ENCODE measurements around the gene TRIP10.

DNA sequence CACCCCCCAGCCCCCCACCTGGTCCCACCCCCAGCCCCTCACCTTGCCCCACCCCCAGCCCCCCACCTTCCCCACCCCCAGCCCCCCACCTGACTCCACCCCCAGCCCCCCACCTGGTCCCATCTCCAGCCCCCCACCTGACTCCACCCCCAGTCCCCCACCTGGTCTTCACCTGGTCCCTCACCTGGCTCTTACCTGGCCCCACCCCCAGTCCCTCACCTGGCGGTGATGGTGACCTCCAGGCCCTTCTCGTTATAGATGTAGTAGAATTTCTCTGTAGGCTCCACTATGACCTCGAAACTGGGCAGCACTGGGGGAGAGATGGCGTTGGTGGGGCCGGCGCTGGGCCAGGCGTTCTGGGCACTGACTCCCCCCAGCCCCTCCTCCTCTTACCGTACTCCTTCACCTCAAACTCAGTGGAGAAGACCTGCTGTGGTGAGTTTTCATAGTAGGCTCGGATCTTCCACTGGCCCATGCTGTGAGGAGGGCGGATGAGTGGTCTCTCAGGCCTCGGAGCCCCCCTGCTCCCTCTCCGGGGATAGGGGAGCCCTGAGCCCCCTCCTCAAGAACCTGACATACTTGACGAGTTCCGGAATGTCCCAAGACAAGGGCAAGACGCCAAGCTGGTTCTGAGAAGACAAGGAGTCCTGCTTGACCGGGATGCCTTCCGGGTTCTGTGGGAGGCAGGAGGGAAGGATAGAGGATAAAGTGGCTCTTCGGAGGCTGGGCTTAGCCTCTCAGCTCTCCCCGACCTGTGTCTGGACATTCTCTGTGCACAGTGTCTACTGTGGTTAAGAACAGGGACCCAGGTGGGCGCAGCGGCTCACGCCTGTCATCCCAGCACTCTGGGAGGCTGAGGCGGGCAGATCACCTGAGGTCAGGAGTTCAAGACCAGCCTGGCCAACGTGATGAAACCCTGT is 25.4 kb upstream of the TRIP10 start:
- TF ChIP-seq, protein P1, sequence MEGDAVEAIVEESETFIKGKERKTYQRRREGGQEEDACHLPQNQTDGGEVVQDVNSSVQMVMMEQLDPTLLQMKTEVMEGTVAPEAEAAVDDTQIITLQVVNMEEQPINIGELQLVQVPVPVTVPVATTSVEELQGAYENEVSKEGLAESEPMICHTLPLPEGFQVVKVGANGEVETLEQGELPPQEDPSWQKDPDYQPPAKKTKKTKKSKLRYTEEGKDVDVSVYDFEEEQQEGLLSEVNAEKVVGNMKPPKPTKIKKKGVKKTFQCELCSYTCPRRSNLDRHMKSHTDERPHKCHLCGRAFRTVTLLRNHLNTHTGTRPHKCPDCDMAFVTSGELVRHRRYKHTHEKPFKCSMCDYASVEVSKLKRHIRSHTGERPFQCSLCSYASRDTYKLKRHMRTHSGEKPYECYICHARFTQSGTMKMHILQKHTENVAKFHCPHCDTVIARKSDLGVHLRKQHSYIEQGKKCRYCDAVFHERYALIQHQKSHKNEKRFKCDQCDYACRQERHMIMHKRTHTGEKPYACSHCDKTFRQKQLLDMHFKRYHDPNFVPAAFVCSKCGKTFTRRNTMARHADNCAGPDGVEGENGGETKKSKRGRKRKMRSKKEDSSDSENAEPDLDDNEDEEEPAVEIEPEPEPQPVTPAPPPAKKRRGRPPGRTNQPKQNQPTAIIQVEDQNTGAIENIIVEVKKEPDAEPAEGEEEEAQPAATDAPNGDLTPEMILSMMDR (IDR thresholded peaks at IDR 0.05; ENCODE audit: low read length) = no peak
- TF ChIP-seq EZH2 (optimal IDR thresholded peaks at IDR 0.05; ENCODE audit: low read depth, low read length) (no peak), EZH2phosphoT487 (IDR thresholded peaks at IDR 0.05; ENCODE audit: low read length) (no peak)

Measured in MM.1S (cell line).